HG03469 (cell line): ENCODE results near the gene RHCE.
"Not testable (repeated sequence)": the region's sequence is repeated elsewhere in the genome, so short reads cannot be mapped to it uniquely, and the experiment has no call there.

Source experiments
- ATAC-seq: cut with Tn5 transposase; IDR thresholded peaks from one replicate; pipeline ENCODE4 v1.9.1; 2021; ENCODE audit warnings: mild to moderate bottlenecking, moderate library complexity, moderate number of reproducible peaks; ENCODE audit not compliant: unreplicated experiment

Gene RHCE

DNA sequence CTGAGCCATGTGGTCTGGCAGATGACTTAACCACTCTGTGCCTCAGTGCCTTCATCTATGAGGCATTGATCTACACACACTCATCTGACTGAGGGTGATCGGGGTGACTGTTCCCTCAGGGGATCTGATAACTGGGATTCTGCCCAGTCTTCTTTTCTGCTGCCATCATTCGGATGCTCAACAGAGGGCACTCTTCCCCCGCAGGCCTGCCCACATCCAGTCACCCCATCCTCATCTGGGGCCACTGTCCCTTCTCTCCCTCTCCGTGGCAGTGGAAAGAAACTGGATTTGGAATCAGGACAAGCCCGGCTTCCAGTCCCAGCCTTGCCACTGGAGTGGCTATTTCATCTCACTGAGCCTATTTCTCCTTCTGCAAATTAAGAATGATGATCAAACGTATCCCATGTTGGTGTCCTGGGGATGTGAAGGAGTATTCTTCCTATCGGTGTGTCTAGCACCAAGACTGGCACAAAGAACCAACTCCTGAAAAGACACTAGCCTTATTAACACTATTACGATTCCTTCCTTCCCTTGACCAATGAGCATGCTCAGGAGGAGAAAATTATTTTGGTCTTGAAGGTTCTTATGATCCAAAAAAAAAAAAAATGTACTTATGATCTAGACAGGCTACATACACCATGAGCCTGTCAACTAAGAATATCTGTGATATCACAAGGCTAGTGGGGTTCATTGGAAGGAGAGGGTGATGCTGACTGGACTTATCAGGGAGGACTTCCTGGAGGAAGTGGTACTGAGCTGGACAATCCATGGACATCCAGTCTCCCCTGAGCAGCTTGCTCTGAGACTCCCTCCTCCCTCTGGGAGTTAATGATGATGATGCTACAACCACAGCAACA lies 17.4 kb downstream of the RHCE start:
- not testable (repeated sequence) for ATAC-seq

DNA sequence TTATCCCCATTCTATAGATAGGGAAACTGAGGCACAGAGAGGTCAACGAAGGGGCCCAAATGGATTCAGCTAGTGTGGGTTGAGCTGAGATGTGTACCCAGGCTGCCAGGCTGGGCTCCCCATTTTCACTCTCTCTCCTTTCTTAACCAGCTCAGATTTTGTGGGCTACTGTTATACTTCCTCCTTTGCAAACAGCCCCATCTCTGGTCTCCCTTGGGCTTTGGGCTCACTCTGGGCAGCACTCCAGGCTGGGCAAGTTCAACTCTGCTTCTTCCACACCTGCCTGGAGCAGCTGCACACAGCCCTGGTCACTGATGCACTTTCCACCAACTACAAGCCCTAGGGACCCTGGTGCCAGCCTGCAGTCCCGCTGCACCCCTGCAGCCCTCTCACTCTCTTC lies 22.5 kb downstream of the RHCE start:
- ATAC-seq: not testable (repeated sequence)

DNA sequence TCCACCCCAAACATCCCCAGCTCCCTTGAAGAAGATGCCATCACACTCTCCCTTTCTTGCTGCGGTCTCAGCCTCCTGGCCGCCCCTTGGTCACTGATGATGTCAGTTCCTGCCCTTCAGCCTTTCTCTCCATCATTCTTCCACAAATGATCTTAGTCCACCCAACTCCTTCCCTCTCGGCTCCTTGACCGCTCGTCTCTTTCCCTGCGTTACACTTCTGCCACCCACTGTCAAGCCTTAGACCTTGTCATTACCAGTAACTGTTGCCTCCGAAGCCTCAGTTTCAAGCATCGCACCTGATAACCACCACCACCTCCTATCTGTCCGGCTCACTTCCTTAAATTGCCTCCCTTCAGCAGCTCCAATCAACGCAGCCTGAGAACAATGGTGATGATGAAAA lies 23.1 kb downstream of the RHCE start:
- not testable (repeated sequence) for ATAC-seq

DNA sequence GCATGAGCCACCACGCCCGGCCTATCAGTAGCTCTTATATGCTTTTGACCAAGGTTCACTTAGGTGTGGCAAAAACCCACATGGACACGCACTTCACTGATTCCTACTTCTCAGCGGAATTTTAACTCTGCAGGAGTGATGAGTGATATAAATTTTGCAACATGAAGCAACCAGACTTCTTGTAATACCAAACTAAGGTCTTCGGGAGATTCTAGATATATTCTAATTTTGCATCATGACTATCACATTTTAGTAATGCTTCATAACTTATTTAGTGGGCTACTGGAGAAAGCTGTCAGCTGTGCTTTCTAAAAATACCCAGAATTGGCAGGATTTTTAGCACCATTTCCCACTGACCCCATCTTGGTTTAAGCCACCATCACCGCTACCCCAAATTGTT lies 27.8 kb downstream of the RHCE start:
- no peak for ATAC-seq

DNA sequence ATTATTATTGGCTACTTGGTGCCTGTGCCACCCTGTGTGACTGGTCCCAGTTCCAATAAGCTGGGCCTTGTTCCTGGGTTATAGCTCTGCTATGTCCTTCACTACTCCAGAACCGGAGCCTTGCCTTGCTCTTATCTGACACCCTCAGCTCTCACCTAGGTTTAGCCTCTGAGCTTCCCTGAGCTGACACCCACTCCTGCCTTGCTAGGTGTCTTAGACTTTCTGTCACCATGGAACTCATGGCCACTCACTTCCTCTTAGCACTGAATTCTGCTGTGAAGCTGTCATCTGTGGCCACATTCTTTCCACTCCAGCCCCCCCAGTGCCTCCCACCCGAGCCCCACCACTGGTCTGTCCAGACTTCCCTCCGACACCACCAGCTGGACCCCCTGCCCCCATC lies 30.9 kb downstream of the RHCE start:
- ATAC-seq: not testable (repeated sequence)

DNA sequence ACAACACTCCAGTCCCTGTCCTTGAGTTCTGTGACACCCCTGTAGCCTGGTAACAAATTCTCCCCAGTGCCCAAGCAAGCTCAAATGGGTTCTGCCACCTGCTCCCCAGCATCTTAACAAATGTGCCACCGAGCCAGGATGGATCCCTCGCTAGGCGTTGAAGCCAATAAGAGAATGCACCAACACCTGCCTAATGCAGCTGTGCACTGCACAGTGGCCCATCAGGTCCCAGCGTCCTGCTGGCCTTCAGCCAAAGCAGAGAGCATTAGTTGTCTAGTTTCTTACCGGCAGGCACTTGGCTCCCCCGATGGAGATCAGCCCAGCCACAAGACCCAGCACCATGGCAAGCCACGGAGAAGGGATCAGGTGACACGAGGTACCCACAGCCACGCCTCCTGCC lies 31.9 kb downstream of the RHCE start:
- not testable (repeated sequence) for ATAC-seq

DNA sequence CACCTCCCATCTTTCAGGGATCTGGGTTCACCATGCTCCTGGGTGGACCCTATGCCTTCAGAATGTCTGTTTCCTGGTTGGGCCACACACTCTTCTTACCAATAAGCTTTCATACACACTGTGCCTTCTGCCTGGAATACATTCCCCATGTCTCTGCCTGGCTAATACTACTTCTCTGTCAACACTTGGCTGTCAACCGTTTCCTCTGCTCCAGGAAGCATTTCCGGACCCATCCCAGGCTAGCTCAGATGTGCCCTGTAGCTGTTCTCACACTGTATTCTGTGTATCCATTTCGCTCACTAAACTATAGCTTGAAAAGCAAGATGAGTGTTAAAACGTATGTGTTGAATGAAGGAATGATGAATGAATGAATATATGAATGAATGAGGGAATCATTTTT lies 33.5 kb downstream of the RHCE start:
- ATAC-seq: not testable (repeated sequence)

DNA sequence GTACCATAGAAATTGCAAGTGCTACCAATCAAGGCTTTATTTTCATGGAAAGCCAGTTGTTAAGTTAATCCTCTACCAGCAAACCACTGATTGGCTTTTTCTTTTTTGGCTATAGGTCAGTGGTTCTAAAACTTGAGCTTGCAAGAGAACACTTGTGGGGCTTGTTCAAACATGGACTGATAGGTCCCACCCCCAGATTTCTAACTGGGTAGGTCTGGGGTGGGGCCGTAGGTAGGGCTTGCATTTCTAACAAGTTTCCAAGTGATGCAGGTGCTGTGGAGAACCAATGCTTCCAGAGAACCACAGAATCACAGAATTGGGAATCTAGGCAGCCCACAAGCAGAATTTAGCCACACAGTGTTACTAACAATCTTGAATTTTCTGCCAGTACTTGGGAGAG lies 36.8 kb downstream of the RHCE start:
- not testable (repeated sequence) for ATAC-seq

DNA sequence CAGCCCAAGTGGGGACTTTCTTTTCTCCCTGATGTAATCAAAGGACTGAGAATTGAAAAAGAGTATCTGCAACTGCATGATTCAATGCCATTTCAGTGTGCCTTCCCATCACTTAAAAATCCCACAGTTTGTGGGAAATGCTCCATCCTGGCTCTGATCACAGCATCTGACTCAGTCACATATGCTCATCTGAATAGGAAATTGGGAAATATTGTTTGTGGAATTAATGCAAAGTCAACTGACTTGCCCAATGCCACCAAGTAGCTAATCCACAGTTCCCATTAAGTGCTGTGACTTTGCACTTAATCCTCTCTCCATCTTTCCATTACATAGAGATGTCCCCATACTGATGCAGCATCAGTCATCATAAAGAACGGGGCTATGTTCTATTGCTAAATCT lies 37.5 kb downstream of the RHCE start:
- ATAC-seq: not testable (repeated sequence)

DNA sequence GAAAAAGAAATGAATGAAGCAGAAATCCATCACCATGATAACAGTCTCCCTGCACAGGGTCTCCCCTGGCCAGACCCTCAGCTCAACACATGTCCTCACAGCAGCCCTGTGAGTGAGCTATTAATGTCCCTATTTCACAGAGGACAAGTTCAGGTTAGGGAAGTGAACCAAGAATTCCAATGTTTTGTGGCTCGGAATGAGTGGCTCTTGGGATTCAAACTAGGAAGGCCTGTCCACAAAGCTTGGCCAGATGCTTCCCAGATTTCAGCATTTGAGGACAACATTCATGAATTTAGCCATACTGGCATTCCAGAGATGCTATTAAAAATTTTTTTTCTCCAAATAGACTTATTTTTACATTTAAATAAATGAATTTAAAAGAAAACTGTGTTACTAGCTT lies 38.1 kb downstream of the RHCE start:
- not testable (repeated sequence) for ATAC-seq

DNA sequence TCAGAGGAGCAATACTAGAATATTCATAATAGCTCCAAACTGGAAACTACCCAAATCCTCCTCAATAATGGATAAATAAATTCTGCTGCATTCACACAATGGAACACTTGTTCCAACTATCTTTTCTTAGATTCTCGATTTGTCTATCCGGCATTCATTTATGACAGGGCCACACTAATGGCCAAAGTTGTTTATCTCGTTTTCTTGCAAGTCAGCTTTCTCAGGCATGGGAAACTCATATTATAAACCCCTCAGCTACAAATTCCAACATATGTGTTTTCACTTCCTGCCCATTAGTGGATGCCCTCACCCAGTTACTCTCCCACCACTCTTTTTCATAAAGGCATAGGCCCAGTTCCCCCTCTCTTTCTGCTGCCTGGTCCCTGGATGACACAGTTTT lies 42.3 kb downstream of the RHCE start:
- ATAC-seq: not testable (repeated sequence)

DNA sequence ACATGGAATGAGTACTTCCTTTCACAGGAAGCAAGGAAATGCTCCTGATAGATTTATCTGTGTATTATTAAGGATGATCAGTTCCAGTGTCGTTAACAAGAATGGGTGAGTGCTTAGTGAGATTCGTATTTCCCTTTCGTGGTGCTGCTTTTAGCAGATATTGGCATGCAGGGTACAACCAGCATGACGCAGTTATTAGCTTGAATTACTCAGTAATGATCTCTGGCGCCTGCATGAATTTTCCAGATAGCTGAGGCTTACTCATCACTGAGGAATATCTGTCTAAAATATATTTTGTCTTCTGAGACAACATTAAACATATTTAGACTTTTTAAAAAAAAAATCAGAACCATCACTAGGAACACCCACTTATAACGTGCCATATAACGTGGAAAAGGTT lies 48.9 kb downstream of the RHCE start:
- ATAC-seq: not testable (repeated sequence)

DNA sequence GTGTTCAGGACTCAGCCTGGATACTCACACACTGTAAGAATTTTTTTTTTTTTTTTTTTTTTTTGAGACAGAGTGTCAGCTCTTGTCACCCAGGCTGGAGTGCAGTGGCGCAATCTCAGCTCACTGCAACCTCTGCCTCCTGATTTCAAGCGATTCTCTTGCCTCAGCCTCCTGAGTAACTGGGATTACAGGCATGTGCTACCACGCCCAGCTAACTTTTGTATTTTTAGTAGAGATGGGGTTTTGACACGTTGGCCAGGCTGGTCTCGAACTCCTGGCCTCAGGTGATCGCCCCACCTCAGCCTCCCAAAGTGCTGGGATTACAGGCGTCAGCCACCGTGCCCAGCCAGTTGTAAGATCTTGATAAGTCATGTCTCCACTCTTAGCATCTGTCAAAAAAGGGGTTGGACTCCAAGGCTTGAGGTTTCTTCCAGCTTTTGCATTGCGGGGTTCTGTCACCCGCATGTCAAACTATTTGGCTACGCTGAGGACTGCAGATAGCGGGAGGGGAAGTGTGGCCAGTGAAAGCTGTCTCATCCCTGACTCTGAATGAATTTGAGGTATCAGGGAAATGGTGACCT lies 50.8 kb downstream of the RHCE start:
- not testable (repeated sequence) for ATAC-seq

DNA sequence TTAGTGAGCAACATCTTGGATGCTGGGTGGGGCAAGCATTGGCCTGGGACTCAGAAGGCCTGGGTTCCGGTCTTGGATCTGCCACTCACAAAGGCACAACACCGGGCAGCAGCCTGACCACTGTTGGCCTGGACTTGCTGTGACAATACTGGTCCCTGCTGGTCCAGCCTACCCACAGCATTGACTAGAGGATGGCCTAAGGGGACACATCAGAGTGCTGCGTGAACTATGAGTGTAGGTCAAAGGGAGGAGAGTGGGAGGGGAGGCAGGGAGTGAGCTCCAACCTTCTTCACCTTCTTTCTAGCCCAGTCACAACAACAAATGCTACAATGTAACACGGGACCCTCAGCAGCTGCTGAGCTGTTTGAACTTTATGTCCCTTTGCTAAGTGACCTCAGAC lies 51.4 kb downstream of the RHCE start:
- ATAC-seq: no peak

DNA sequence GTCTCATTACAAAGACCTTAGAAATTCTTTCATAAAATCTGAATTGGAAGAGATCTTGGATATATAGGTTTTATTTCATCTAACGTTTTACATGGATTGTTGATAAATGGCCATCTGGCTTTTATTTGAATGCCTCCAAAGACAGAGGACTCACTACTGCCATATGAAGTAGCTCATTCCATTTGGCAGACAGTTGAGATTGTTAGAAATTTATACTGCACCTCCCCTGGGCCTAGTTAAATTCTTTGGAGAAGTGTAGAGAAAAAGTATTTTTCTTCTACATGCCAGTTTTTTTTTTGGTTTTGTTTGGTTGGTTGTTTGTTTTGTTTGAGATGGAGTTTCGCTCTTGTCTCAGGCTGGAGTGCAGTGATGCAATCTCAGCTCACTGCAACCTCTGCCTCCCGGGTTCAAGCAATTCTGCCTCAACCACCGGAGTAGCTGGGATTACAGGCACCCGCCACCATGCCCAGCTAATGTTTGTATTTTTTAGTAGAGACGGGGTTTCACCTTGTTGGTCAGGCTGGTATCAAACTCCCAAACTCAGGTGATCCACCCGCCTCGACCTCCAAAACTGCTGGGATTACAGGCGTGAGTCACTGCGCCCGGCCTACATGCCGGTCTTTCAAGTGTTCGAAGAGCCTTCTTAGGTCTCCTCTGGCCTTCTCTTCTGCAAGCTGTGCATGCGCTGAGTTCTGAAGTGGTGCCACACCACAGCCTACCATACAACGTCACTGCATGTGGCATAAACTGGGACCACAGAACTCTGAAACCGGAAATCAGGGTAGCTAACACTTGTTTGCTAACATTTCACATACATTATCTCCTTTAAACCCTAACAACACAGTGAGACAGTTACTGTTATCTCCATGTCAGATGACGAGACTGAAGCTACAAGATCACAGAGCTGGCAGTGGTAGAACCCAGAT lies 57.7 kb downstream of the RHCE start:
- ATAC-seq: not testable (repeated sequence)

DNA sequence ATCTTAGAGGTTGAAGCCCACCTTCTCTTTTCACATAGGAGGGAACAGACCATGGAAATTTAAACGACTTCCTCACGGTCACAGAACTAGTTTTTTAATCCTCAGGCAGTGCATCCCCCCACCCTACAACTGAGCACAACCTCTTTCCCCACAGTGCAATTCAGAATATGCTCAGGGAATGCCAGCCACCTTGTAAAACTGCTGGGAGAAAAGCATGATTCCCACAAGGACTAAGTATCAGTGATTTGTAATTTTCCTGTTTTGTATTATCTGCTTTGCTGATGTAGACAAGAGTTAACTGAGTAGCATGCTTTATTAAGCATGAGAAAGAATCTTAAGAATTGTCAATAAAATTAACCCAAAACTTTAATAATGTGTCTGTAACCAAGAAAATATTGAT lies 58.7 kb downstream of the RHCE start:
- no peak for ATAC-seq

DNA sequence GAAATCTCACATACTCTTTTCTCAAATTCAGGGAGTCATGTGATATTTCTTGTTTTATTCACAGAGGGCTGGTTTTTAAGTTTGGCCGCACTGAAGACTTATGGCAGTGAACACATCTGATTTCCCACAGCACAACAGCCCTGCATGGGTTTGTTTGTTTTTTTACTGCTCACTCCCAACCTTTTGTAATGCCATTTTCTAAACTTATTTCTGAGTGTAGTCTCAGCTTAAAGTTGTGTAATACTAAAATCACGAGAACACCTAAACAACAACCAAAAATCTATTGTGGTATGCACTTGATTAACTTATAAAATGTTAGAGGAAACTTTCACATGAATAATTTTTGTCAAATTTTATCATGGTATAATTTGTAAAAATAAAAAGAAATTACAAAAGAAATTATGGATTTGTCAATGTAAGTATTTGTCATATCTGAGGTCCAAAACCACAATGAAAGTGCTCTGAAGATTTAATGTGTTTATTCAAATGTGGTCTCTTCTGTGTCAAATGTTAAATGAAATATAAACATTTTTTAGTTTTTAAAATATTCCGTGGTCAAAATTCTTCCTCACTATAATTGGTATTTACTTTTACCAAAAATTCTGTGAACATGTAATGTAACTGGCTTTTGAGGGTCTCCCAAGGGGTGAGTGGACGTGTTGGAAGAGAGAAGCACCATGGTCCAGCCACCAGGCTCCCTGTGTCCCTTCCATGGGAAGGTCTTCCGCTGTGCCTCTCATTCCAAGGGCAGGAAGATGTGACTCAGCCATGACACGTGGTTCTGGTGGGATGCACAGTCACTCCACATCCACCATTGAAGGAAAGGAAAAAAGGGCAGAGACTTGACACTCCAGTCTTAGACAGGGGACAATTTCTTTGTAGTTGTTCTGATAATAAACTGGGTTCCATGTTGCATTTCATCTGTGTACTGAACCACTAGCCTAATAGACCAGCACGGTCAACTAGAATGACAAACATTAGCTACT lies 59.7 kb downstream of the RHCE start:
- no peak for ATAC-seq

DNA sequence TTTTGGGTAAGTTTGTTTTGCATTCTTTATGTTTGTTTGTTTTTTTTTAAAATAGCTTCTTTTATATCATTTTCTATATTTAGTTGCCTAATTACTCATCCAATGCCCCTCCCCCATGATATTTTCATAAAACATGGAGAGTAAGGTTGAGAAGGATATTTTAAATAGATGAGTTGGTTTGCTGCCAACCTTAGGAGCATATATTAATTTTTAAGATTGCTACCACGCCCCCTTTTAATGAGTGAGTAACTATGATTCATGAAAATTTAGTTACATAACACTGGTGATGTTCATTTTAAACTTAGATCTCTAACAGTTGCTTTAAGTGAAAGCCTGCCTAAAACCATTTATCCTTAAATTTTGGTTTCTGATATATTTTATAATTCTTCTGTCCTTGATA lies 63.8 kb downstream of the RHCE start:
- no peak for ATAC-seq

DNA sequence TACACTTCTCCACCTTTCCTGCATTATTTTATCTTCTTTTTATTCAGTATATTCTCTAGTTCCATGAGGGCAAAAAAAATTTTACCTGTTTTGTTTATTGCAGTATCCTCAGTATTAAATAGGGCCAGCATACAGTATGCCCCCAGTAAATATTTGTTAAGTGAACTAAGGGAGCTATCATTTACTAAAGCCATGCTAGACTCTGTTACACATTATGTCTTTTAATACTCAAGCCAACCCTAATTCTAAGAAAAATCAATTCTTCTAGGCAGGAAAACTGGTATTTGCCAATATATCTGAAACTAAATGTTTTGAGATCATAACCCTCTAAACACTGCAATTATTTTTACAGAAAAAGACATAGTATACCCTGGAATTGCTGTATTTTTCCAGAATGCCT lies 64.2 kb downstream of the RHCE start:
- ATAC-seq: no peak

DNA sequence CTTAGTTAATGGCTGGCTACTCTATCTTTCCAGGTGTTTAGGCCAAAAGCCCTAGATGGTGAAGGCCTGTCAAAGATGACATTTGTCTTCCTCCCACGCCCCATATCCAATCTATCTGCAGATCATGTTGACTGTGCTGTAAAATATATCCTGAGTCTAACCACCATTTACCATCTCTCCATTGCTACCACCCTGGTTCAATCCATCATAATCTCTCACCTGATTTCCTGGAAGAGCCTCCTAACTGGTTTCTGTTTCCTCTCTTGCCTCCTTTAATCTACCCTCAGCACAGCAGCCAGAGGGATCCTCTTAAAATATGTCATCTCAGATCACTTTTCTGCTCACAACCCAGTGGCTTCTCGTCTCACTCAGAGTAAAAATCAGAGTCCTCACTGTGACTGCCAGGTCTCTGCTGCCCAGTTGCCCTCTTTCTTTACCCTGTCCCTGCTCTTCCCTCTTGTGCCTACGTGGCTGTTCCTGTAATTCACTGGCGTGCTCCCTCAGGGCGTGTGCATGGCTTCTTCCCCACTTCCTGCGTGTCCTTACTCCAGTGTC lies 64.7 kb downstream of the RHCE start:
- ATAC-seq: no peak
